Esophagus muscularis mucosa (tissue), 4 donors: ENCODE data around the gene JADE1.

Source experiments
- EP300 ChIP-seq: sonication (generic); formaldehyde crosslinking; IDR thresholded peaks from one replicate; pipeline ENCODE4 v1.6.1; 2017; ENCODE audit warnings: antibody characterized with exemption
- POLR2A ChIP-seq: fragments of 450-650 bp; IDR thresholded peaks from one replicate; pipeline ENCODE4 v1.6.1; 2017; ENCODE audit warnings: antibody characterized with exemption, moderate library complexity, mild to moderate bottlenecking, low read depth
- POLR2AphosphoS5 ChIP-seq, 2 donors: sonication (generic); formaldehyde crosslinking; IDR thresholded peaks; one replicate each; pipeline ENCODE4 v1.6.1; 2017; ENCODE audit warnings: antibody characterized with exemption in 2 of 2
- TF ChIP-seq, protein P1 (sequence below), 3 experiments: fragments of 200-600 bp in 2 of 3; fragments of 450-650 bp in 1 of 3; sonication (generic) in 2 of 3; IDR thresholded peaks; one replicate each; pipeline ENCODE4 v1.5.1; 2017 to 2019; ENCODE audit warnings: antibody characterized with exemption in 3 of 3, mild to moderate bottlenecking in 2 of 3, moderate library complexity in 1 of 3

DNA sequence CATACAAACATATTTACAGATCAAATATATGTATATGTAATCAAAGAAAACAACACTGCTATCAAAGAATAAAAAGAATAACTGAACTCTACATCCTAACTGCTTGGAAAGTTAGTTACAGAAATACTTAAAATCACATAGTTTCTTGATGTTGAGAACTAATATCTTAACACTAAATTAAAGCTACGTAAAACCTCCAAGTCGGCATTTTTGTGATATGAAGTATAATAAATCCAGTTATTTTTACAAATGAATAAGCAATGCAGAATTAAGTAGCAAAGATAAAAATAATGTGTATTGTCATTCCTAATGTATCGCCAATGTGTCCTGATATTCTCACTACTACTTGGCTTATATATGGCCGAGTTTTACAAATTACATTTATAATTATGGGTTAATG lies 68.4 kb downstream of the JADE1 start:
- TF ChIP-seq, protein P1, sequence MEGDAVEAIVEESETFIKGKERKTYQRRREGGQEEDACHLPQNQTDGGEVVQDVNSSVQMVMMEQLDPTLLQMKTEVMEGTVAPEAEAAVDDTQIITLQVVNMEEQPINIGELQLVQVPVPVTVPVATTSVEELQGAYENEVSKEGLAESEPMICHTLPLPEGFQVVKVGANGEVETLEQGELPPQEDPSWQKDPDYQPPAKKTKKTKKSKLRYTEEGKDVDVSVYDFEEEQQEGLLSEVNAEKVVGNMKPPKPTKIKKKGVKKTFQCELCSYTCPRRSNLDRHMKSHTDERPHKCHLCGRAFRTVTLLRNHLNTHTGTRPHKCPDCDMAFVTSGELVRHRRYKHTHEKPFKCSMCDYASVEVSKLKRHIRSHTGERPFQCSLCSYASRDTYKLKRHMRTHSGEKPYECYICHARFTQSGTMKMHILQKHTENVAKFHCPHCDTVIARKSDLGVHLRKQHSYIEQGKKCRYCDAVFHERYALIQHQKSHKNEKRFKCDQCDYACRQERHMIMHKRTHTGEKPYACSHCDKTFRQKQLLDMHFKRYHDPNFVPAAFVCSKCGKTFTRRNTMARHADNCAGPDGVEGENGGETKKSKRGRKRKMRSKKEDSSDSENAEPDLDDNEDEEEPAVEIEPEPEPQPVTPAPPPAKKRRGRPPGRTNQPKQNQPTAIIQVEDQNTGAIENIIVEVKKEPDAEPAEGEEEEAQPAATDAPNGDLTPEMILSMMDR (IDR thresholded peaks at IDR 0.05), result no peak
- TF ChIP-seq POLR2A (no peak), POLR2AphosphoS5 (IDR thresholded peaks at IDR 0.05) (no peak), EP300 (no peak)
